Subcutaneous abdominal adipose tissue (tissue), 5 donors: ENCODE results near the gene ERAL1.

Experiments
- H3K27ac ChIP-seq: one replicate; pipeline ENCODE4 v1.7.0; 2013; ENCODE audit warnings: low read depth, mild to moderate bottlenecking, inconsistent platforms, low read length, moderate library complexity
- H3K27me3 ChIP-seq, 5 donors: one replicate each; pipeline ENCODE4 v1.7.0; 2013; ENCODE audit warnings: low read length in 5 of 5, inconsistent platforms in 1 of 5; ENCODE audit not compliant: control insufficient read depth in 5 of 5, insufficient read depth in 4 of 5
- H3K36me3 ChIP-seq, 5 donors: one replicate each; pipeline ENCODE4 v1.7.0; 2013; ENCODE audit warnings: low read length in 5 of 5; ENCODE audit not compliant: control insufficient read depth in 5 of 5, insufficient read depth in 5 of 5
- H3K4me1 ChIP-seq, 5 donors: one replicate each; pipeline ENCODE4 v1.7.0; 2013; ENCODE audit warnings: low read length in 5 of 5, mild to moderate bottlenecking in 3 of 5, moderate library complexity in 1 of 5; ENCODE audit not compliant: control insufficient read depth in 5 of 5, insufficient read depth in 5 of 5
- H3K4me3 ChIP-seq, 5 donors: one replicate each; pipeline ENCODE4 v1.7.0; 2013; ENCODE audit warnings: low read length in 5 of 5, low read depth in 1 of 5
- H3K9ac ChIP-seq, 5 donors: one replicate each; pipeline ENCODE4 v1.7.0; 2013; ENCODE audit warnings: low read length in 5 of 5, mild to moderate bottlenecking in 4 of 5, moderate library complexity in 3 of 5
- H3K9me3 ChIP-seq, 5 donors: one replicate each; pipeline ENCODE4 v1.7.0; 2013; ENCODE audit warnings: low read length in 5 of 5; ENCODE audit not compliant: control insufficient read depth in 5 of 5
- donor health status: healthy.
- donor health status: healthy.
- donor health status: healthy.
- donor health status: healthy.
- donor health status: healthy.

Gene ERAL1

DNA sequence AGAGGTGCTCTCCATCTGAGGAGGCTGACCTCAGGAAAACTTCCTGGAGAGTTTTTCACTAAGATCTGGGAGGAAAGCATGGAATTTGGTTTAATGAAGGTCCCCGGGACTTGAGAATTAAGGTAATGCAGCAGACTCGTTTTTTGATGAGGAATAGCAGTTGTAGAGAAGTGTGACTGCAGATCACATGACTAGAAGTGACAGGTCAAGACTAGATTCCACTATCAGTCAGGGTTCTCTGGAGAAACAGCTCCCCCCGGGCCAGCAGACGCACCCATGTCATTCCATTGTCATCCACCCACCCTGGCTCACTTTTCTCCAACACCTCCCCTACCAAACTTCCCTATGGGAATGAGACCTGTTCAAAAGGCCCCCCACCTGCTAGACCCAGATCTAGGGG lies 50.0 kb downstream of the ERAL1 start:
- Histone ChIP-seq H3K36me3 (peaks cover 5 to 42% (median 41%) of the 10 kb centered on the region in 5 donors), H3K4me1 (peaks cover 6 to 36% (median 14%) of the 10 kb centered on the region in 5 donors), H3K27me3 (no peaks in the 10 kb centered on the region), H3K27ac (no peak overlapping the region), H3K9ac (peak overlapping the region in 1 of 5 donors; percentile 32), H3K4me3 (no peak overlapping the region), H3K9me3 (no peaks in the 10 kb centered on the region)

- no peak overlapping the region for H3K4me3 ChIP-seq
- H3K9me3 ChIP-seq: no peaks in the 10 kb centered on the region
- no peak overlapping the region for H3K27ac ChIP-seq
- peaks cover 6 to 36% (median 14%) of the 10 kb centered on the region in 5 donors for H3K4me1 ChIP-seq
- no peaks in the 10 kb centered on the region for H3K27me3 ChIP-seq
- peaks cover 6 to 57% (median 56%) of the 10 kb centered on the region in 5 donors for H3K36me3 ChIP-seq
- no peak overlapping the region for H3K9ac ChIP-seq
Measured at GRCh38 chr17:28906276-28906675, 51.5 kb downstream of the ERAL1 start.

DNA sequence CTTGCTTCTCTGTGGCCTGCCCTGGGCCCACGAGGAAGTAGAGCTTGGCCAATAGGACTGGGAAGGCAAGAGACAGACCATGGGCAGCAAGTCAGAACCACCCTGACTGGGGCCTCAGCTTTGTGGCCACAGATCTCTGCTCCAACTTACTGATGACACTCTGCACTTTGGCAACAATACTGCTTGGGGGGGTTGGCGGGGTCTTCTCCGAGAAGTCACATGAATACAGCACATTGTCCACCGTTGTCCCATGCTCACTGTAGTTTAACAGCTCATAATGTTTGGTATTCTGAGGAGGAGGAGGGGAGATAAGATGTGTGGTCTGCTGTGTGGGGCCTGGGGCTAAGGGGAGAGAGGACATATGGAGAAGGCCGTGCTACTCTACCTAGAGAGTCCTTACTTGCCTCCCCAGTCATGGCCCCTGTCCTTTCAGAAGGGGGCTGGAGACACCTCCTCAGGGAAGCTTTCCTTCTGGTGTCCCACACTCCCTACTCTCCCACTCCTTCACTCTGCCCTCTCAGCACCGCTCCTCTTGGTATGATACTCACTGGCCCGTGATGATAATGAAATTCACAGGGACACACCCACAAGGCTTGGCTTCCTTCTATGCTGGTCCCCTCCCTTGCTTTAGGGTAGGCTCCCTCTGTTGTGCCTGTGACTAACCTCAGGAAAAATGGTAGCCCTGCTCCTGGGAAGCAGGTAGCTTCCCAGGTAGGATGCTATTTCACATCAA lies 52.1 kb downstream of the ERAL1 start:
- H3K4me3 ChIP-seq: no peak overlapping the region
- peaks cover 6 to 63% (median 62%) of the 10 kb centered on the region in 5 donors for H3K36me3 ChIP-seq
- no peaks in the 10 kb centered on the region for H3K27me3 ChIP-seq
- H3K9me3 ChIP-seq: no peaks in the 10 kb centered on the region
- no peak overlapping the region for H3K27ac ChIP-seq
- no peak overlapping the region for H3K9ac ChIP-seq
- peaks cover 6 to 36% (median 13%) of the 10 kb centered on the region in 5 donors for H3K4me1 ChIP-seq

GRCh38 chr17:28907709-28908475 lies 53.1 kb downstream of the ERAL1 start:
- peaks cover 6 to 38% (median 7%) of the 10 kb centered on the region in 5 donors for H3K4me1 ChIP-seq
- no peak overlapping the region for H3K4me3 ChIP-seq
- H3K9me3 ChIP-seq: no peaks in the 10 kb centered on the region
- peak overlapping the region; percentile 39 for H3K27ac ChIP-seq
- peaks cover 6 to 73% (median 72%) of the 10 kb centered on the region in 5 donors for H3K36me3 ChIP-seq
- no peaks in the 10 kb centered on the region for H3K27me3 ChIP-seq
- H3K9ac ChIP-seq: no peak overlapping the region

DNA sequence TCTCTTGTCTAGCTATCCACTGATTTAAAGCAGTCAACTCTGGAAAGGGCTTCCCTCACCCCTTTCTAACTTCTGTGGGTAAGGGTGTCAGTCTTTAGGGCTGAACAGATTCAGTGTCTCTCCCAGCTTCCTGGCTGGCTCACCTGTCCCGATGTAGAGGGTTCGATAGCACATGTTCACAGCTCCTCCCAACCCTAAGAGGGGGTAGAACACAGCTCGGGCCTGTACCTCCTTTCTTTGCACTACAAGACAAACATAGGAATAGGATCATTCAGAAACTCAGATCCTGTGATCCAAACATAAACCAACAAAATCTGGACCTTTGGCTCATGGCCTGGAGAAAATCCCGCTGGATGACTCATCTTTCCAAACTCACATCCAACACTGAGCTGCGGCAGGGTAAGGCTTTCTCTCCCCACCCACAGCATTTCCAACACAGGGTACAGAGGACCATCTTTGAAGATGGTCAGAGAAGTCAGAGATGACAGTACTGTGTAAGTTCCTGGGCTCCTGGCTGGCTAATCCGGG lies 53.9 kb downstream of the ERAL1 start:
- H3K4me1 ChIP-seq: peaks cover 0 to 34% (median 1%) of the 10 kb centered on the region in 5 donors
- H3K27ac ChIP-seq: peak overlapping the region; percentile 39
- no peak overlapping the region for H3K9ac ChIP-seq
- no peaks in the 10 kb centered on the region for H3K27me3 ChIP-seq
- H3K9me3 ChIP-seq: no peaks in the 10 kb centered on the region
- no peak overlapping the region for H3K4me3 ChIP-seq
- H3K36me3 ChIP-seq: peaks cover 10 to 81% (median 80%) of the 10 kb centered on the region in 5 donors

DNA sequence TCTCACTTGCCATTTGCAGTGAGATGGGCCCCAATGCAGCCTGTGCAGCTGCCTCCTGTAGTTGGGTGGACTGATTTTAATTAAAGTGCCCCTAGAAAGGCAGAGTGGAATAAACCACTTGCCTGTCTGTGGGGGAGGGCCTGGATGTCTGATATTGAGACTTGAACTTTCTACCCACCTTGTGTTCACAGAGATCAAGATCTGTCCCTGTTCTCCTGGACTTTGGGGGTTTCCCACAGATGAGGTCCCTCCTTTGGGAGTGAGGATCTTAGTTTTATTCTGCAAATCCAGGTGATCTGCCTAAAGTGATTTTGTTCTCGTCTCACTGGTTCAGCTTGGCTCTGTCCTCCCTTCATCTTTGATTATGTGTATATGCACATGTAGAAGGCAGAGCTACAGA lies 55.7 kb downstream of the ERAL1 start:
- H3K9ac ChIP-seq: no peak overlapping the region
- no peak overlapping the region for H3K27ac ChIP-seq
- no peaks in the 10 kb centered on the region for H3K27me3 ChIP-seq
- H3K9me3 ChIP-seq: no peaks in the 10 kb centered on the region
- peaks cover 0 to 29% (median 0%) of the 10 kb centered on the region in 5 donors for H3K4me1 ChIP-seq
- no peak overlapping the region for H3K4me3 ChIP-seq
- H3K36me3 ChIP-seq: peaks cover 19 to 96% (median 95%) of the 10 kb centered on the region in 5 donors
